IMR-90 (cell line): ENCODE results near the gene TCERG1L. TPM values are rescaled to one million over a fixed set of nuclear protein-coding genes. Genes with fewer than 3 reads are reported as not detected.

Experiments used
- ATAC-seq: fragments of 200-7000 bp; cut with Tn5 transposase; 2 replicates; pipeline ENCODE4 v1.9.1; 2020; ENCODE audit warnings: low read depth, mild to moderate bottlenecking, moderate library complexity
- BruUV-seq: library from RNA; stranded (reverse); fragments of 400-500 nt; replicated peaks from 2 replicates; lab custom pipeline; 2021; lab: Mats Ljungman, UMichigan
- CTCF ChIA-PET: fragments of 300-600 bp; formaldehyde crosslinking; extraction: SDS; loops from one replicate; lab custom pipeline; 2021; ENCODE audit warnings: antibody characterized with exemption; lab: Yijun Ruan, JAX
- POLR2A ChIA-PET: fragments of 300-600 bp; sonication (Branson Sonifier 250); formaldehyde crosslinking; loops from one replicate; lab custom pipeline; 2022; ENCODE audit warnings: antibody characterized with exemption; ENCODE audit not compliant: unreplicated experiment; lab: Charles Lee
- DNase-seq: peaks from one replicate; pipeline ENCODE4 v3.0.0; 2013
- H2AFZ ChIP-seq: replicated peaks from 2 replicates; pipeline ENCODE3; 2013; ENCODE audit warnings: low read length, mild to moderate bottlenecking; ENCODE audit not compliant: poor library complexity
- H2AK5ac ChIP-seq: 2 replicates; pipeline ENCODE4 v1.6.1; 2013; ENCODE audit warnings: low read depth, low read length, inconsistent platforms
- H2AK9ac ChIP-seq: replicated peaks from 2 replicates; pipeline ENCODE3; 2013; ENCODE audit warnings: mild to moderate bottlenecking, low read depth, low read length, moderate library complexity; ENCODE audit not compliant: poor library complexity
- H2BK120ac ChIP-seq: 2 replicates; pipeline ENCODE4 v1.6.1; 2013; ENCODE audit warnings: low read depth, low read length, inconsistent platforms
- H2BK15ac ChIP-seq: 3 replicates; pipeline ENCODE4 v1.6.1; 2013; ENCODE audit warnings: low read depth, low read length, inconsistent platforms
- H2BK20ac ChIP-seq: 2 replicates; pipeline ENCODE4 v1.6.1; 2013; ENCODE audit warnings: low read depth, mild to moderate bottlenecking, inconsistent platforms, low read length, moderate library complexity
- H2BK5ac ChIP-seq: 2 replicates; pipeline ENCODE4 v1.6.1; 2013; ENCODE audit warnings: mild to moderate bottlenecking, low read depth, low read length, inconsistent platforms; ENCODE audit not compliant: poor library complexity, severe bottlenecking
- H3K14ac ChIP-seq: replicated peaks from 2 replicates; pipeline ENCODE4 v1.6.1; 2013; ENCODE audit warnings: low read depth, low read length, inconsistent platforms
- H3K18ac ChIP-seq: 2 replicates; pipeline ENCODE4 v1.6.1; 2013; ENCODE audit warnings: low read depth, low read length, control low read depth
- H3K23ac ChIP-seq: 2 replicates; pipeline ENCODE4 v1.6.1; 2013; ENCODE audit warnings: low read depth, low read length, inconsistent platforms
- H3K27ac ChIP-seq: 2 replicates; pipeline ENCODE4 v1.5.1; 2013; ENCODE audit warnings: mild to moderate bottlenecking, control low read depth, low read length; ENCODE audit not compliant: insufficient read depth
- H3K27me3 ChIP-seq: 2 replicates; pipeline ENCODE4 v1.6.1; 2013; ENCODE audit warnings: low read length; ENCODE audit not compliant: control insufficient read depth, insufficient read depth
- H3K36me3 ChIP-seq: 2 replicates; pipeline ENCODE4 v1.6.1; 2013; ENCODE audit warnings: low read length, mixed read lengths; ENCODE audit not compliant: control insufficient read depth, insufficient read depth
- H3K4ac ChIP-seq: 2 replicates; pipeline ENCODE4 v1.6.1; 2013; ENCODE audit warnings: low read depth, low read length, inconsistent platforms
- H3K4me1 ChIP-seq: 2 replicates; pipeline ENCODE4 v1.6.1; 2013; ENCODE audit warnings: low read length, mixed read lengths; ENCODE audit not compliant: control insufficient read depth, insufficient read depth
- H3K4me2 ChIP-seq: 2 replicates; pipeline ENCODE4 v1.6.1; 2013; ENCODE audit warnings: low read depth, mild to moderate bottlenecking, control low read depth, low read length, moderate library complexity
- H3K4me3 ChIP-seq: 2 replicates; pipeline ENCODE4 v1.5.1; 2013; ENCODE audit warnings: low read depth, mild to moderate bottlenecking, control low read depth, low read length, moderate library complexity; ENCODE audit not compliant: insufficient read depth
- H3K56ac ChIP-seq: 2 replicates; pipeline ENCODE4 v1.6.1; 2013; ENCODE audit warnings: low read length, inconsistent platforms; ENCODE audit not compliant: insufficient read depth; ENCODE audit errors: extremely low read depth
- H3K79me1 ChIP-seq, 2 experiments: 2 replicates each; pipeline ENCODE4 v1.6.1; 2013; ENCODE audit warnings: low read length in 2 of 2, inconsistent platforms in 1 of 2, low read depth in 1 of 2
- H3K9ac ChIP-seq: 2 replicates; pipeline ENCODE4 v1.6.1; 2013; ENCODE audit warnings: low read depth, low read length, control low read depth
- H3K9me1 ChIP-seq: 2 replicates; pipeline ENCODE4 v1.6.1; 2013; ENCODE audit warnings: low read length, inconsistent platforms; ENCODE audit not compliant: insufficient read depth
- H3K9me3 ChIP-seq: 2 replicates; pipeline ENCODE4 v1.6.1; 2013; ENCODE audit warnings: low read length; ENCODE audit not compliant: control insufficient read depth, insufficient read depth
- H4K20me1 ChIP-seq: 2 replicates; pipeline ENCODE4 v1.6.1; 2013; ENCODE audit warnings: low read length, inconsistent platforms; ENCODE audit not compliant: insufficient read depth
- H4K5ac ChIP-seq: 2 replicates; pipeline ENCODE4 v1.6.1; 2013; ENCODE audit warnings: mild to moderate bottlenecking, low read depth, low read length, control low read depth
- H4K8ac ChIP-seq, 2 experiments: 2 replicates each; pipeline ENCODE4 v1.6.1; 2013; ENCODE audit warnings: low read depth in 2 of 2, low read length in 2 of 2, control low read depth in 1 of 2, inconsistent platforms in 1 of 2
- H4K91ac ChIP-seq: 2 replicates; pipeline ENCODE4 v1.6.1; 2013; ENCODE audit warnings: low read depth, low read length, inconsistent platforms; ENCODE audit not compliant: insufficient read depth
- BHLHE40 ChIP-seq: fragments of 150-350 bp; IDR thresholded peaks from 2 replicates; pipeline ENCODE4 v1.6.1; 2016; ENCODE audit warnings: mild to moderate bottlenecking, low read depth, low read length
- CEBPB ChIP-seq: IDR thresholded peaks from 2 replicates; pipeline ENCODE4 v1.6.1; 2012; ENCODE audit warnings: low read depth, low read length, improper control_type of control experiment
- FOS ChIP-seq: fragments of 150-350 bp; IDR thresholded peaks from 2 replicates; pipeline ENCODE4 v1.6.1; 2016; ENCODE audit warnings: low read depth, low read length
- MAFK ChIP-seq: IDR thresholded peaks from 2 replicates; pipeline ENCODE4 v1.6.1; 2012; ENCODE audit warnings: low read depth, low read length, improper control_type of control experiment
- NFE2L2 ChIP-seq: fragments of 150-350 bp; IDR thresholded peaks from 2 replicates; pipeline ENCODE4 v1.6.1; 2016; ENCODE audit warnings: low read depth, mild to moderate bottlenecking, low read length
- RAD21 ChIP-seq: IDR thresholded peaks from 2 replicates; pipeline ENCODE4 v1.6.1; 2012; ENCODE audit warnings: low read length, improper control_type of control experiment
- WGBS, 2 experiments: methylation state at CpG; one replicate each; pipeline versions ENCODE4 v1.1.5 to v1.1.7; 2013; ENCODE audit warnings: missing lambda C conversion rate in 2 of 2; ENCODE audit not compliant: insufficient read length in 1 of 2; ENCODE audit errors: extremely low coverage in 2 of 2; 5-methylcytosine and 5-hydroxymethylcytosine counted together
- dilution Hi-C: fragments of 300-500 bp; cut with HindIII; formaldehyde crosslinking; loops from one replicate; pipeline ENCODE4 v1.14.3; 2018; ENCODE audit warnings: low sequenced_read_pairs; ENCODE audit not compliant: unreplicated experiment
- in situ Hi-C: fragments of 300-500 bp; cut with MboI; formaldehyde crosslinking; loops from 3 replicates; pipeline ENCODE4 v1.14.3; 2019; ENCODE audit warnings: low sequenced_read_pairs, inconsistent platforms, mixed read lengths
- intact Hi-C: fragments of 100-400 bp; cut with micrococcal nuclease; formaldehyde crosslinking; loops from 2 replicates; pipeline ENCODE4 v1.10.0; 2022
- polyA plus RNA-seq, 3 experiments: library from polyadenylated mRNA; depleted of rRNA; stranded (reverse); fragments of >200 nt; gene quantifications; 2 replicates each; pipeline ENCODE4 v1.2.3, GENCODE V29; 2012; ENCODE audit warnings: low replicate concordance in 1 of 3
- total RNA-seq: library from RNA; depleted of rRNA; stranded (reverse); fragments of >200 nt; gene quantifications from 2 replicates; pipeline ENCODE4 v1.2.3, GENCODE V29; 2012

Gene TCERG1L
- total and polyA plus RNA-seq, 2 of the 4 experiments (the other 2 are of a cell fraction): not detected

DNA sequence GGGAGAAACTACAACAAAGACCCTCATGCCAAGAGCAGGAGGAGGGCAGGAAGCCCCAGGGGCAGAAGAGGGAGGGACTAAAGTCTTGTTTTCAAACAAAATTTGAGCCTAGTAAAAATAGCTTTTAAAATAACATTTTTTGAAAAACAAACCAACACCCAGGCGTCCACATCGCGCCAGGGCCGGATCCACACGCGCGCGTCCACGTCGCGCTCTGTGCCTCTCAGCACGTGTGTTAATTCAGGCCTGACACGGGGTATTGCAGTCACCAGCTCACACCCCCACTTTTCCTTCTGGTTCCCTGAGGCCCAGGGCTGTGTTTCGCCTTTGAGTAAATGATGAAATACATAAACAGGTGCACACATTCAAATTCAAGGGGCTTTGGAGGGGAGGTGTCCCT lies 196.2 kb downstream of the TCERG1L start:
- Histone ChIP-seq H3K27ac (no peak overlapping the region), H4K8ac (no peak overlapping the region), H3K56ac (no peak overlapping the region), H4K20me1 (no peaks in the 10 kb centered on the region), H3K9ac (no peak overlapping the region), H3K14ac (no peak overlapping the region), H3K79me1 (no peaks in the 10 kb centered on the region), H3K4me3 (no peak overlapping the region), H4K91ac (no peak overlapping the region), H3K4me2 (no peak overlapping the region), H2BK120ac (no peak overlapping the region), H2AK9ac (no peak overlapping the region), H2BK15ac (no peak overlapping the region), H3K4ac (no peak overlapping the region), H2BK20ac (no peak overlapping the region), H3K36me3 (no peaks in the 10 kb centered on the region), H3K18ac (no peak overlapping the region), H3K9me3 (peaks cover 43% of the 10 kb centered on the region), H2BK5ac (no peak overlapping the region), H3K9me1 (no peaks in the 10 kb centered on the region), H3K27me3 (no peaks in the 10 kb centered on the region), H3K23ac (no peak overlapping the region), H2AFZ (no peak overlapping the region), H4K5ac (no peak overlapping the region), H3K4me1 (no peaks in the 10 kb centered on the region), H2AK5ac (no peak overlapping the region)
- ChIA-PET POLR2A (no interaction called here), CTCF (no interaction called here)
- DNase-seq (no peak), ATAC-seq (no peak)
- no TSS peak for BruUV-seq
- TF ChIP-seq BHLHE40: no peak
- no peak for TF ChIP-seq MAFK
- TF ChIP-seq CEBPB: no peak
- TF ChIP-seq FOS: no peak
- TF ChIP-seq RAD21: no peak
- TF ChIP-seq NFE2L2: no peak
- in situ Hi-C loops: no loop called here
- WGBS, 2 experiments: no CpG with 5 or more reads among the region's 14 CpGs
- dilution Hi-C loops: no loop called here
- intact Hi-C loops: no loop called here
